GM21529 (cell line): ENCODE measurements around the gene PPA2.
"Not testable (repeated sequence)": the region's sequence is repeated elsewhere in the genome, so short reads cannot be mapped to it uniquely, and the experiment has no call there.

ENCODE experiments used
- ATAC-seq: cut with Tn5 transposase; IDR thresholded peaks from one replicate; pipeline ENCODE4 v1.9.1; 2021; ENCODE audit not compliant: unreplicated experiment

PPA2 gene

GRCh38 chr4:105460306-105460705, 13.6 kb downstream of the PPA2 start:
- no peak for ATAC-seq

- ATAC-seq: not testable (repeated sequence)
These were observed 15.3 kb downstream of the PPA2 start for GRCh38 chr4:105458541-105458940.

- no peak for ATAC-seq
These were observed 15.9 kb downstream of the PPA2 start for GRCh38 chr4:105458001-105458400.

- ATAC-seq: no peak
These were observed 17.9 kb downstream of the PPA2 start for GRCh38 chr4:105455998-105456397.

- no peak for ATAC-seq
These were observed 18.7 kb downstream of the PPA2 start for GRCh38 chr4:105455182-105455581.

- peak; percentile 94 for ATAC-seq
These were observed 20.2 kb downstream of the PPA2 start for GRCh38 chr4:105453550-105454205.

- ATAC-seq: no peak
These were observed 22.5 kb downstream of the PPA2 start for GRCh38 chr4:105451346-105451745.

- ATAC-seq: no peak
These were observed 33.0 kb downstream of the PPA2 start for GRCh38 chr4:105440890-105441289.

- ATAC-seq: no peak
These were observed 36.2 kb downstream of the PPA2 start for GRCh38 chr4:105437637-105438036.

GRCh38 chr4:105436414-105436813, 37.4 kb downstream of the PPA2 start:
- no peak for ATAC-seq

GRCh38 chr4:105434940-105435339, 38.9 kb downstream of the PPA2 start:
- no peak for ATAC-seq

GRCh38 chr4:105433421-105433820, 40.4 kb downstream of the PPA2 start:
- no peak for ATAC-seq

- ATAC-seq: no peak
These were observed 41.4 kb downstream of the PPA2 start for GRCh38 chr4:105432438-105432837.

- ATAC-seq: no peak
These were observed 43.1 kb downstream of the PPA2 start for GRCh38 chr4:105430811-105431210.

GRCh38 chr4:105426187-105426897, 47.5 kb downstream of the PPA2 start:
- no peak for ATAC-seq

- ATAC-seq: no peak
These were observed 51.5 kb downstream of the PPA2 start for GRCh38 chr4:105422207-105422920.

- no peak for ATAC-seq
These were observed 56.2 kb downstream of the PPA2 start for GRCh38 chr4:105417624-105418023.

- no peak for ATAC-seq
These were observed 58.5 kb downstream of the PPA2 start for GRCh38 chr4:105415281-105415744.

- ATAC-seq: no peak
These were observed 59.5 kb downstream of the PPA2 start for GRCh38 chr4:105414316-105414715.

GRCh38 chr4:105409135-105409534, 64.7 kb downstream of the PPA2 start:
- not testable (repeated sequence) for ATAC-seq

- ATAC-seq: no peak
These were observed 72.8 kb downstream of the PPA2 start for GRCh38 chr4:105400901-105401677.
